SW480 (cell line): ENCODE results near the gene MRPS23.

Experiments used
- DNase-seq: peaks from one replicate; pipeline ENCODE4 v3.0.0-alpha.2; 2016; ENCODE audit warnings: low spot score

Gene MRPS23

DNA sequence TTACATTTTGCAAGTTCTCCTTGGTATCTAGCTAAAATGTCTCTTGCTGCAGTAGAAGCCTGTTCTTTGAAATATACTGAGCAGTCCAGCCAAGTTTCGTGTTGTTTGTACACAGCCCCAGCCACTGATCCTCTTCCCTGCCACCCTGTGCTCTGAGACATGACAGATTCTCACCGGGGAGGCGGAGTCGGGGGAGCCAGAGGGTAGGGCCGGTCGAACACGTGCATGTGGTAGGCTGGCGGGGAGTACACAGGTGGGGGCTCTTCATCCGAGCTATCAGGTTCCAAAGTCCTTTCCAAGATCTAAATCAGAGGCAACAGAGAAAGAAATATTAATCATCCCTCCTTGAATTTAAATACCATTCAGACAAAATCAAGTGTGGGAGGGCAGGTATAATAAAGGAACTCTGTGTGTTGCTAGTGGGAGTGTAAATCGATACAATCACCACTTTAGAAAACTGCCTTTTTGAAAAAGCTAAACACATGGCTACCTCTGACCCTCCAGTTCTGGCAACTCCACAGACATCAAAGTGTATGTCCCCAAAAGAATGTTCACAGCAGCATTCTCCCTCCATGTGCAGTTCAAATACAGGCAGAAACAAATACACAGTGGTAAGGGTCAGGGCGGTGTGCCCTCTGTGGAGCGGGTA lies 29.7 kb upstream of the MRPS23 start:
- DNase-seq, result peak; percentile 89

DNA sequence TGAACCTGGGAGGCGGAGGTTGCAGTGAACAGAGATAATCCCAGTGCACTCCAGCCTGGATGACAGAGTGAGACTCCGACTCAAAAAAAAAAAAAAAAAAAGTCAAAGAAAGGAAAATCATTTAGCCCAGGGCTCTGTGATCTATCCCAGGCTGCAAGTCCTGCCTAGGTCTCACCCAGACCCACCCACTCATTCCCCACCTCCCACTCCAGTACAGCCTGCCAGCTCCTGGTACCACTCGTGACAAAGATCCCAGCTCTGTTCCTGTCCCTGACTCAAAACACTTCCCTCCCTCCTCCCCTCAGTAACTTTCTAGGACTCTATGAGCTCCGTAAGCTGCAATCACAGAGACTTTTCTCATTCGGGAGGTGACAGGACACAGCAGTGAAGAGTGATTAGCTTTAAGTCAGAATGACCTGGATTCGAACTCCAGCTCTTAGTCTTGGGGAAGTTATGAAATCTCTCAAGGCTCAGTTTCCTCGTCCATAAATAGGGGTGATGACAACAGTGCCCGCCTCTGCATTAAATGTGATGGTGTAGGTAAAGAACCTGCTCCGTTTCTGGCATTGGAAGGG lies 28.0 kb upstream of the MRPS23 start:
- DNase-seq, result no peak

DNA sequence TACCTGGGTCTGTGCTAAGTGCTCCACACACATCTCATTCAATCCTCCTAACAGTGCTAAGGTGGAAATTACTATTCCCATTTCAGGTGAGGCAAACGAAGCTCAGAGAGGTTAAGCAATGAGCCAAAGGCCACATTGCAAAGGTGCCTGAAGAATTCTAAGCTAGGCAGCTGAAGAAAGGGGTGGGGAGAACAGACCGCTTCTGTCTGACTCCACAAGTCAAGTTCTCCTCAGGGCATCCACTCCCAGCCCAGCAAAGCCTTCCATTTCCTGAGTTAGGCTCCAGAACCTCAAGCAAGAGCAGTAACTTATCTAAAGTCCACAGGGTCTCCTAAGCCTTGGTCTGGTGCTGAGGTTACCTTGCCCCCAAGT lies 27.0 kb upstream of the MRPS23 start:
- no peak for DNase-seq

DNA sequence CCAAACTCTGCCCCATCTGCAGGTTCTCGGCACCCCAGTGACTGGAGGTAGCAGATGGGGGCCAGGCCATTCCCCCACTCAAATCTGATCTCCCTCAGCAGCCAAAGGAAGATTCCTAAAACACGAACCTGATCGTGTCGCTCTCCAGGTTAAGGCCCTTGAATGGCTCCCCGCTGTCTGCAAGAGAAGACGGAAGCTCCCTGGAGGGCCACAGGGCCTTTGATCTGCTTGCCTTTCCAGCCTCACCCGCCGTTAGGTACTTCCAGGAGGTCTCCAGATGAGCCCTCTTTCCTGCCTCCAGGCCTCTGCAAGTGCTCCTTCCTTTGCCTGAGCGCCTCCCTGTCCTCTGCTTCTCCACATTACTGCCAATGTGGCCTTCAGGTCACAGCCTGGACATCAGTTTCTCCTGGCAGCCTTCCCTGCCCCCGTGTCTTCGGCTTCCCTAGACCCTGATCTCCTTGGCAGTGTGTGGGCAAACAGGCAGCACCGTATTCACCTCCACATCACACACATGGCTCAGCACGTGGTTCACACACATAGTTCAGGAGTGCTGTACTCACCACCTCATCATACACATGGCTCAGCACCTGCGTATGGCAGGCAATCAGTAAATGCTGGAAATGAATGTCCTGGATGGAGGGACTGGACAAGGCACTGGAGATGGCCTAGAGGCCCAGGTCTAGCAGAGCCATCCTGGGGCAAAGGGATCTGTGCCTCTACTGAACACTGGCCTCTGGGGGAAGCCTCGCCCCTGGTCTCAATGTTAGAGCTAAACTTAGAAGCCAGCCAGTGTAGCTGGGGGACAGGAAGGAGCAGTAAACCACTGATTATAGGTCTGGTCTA lies 26.4 kb upstream of the MRPS23 start:
- peak; percentile 43 for DNase-seq

DNA sequence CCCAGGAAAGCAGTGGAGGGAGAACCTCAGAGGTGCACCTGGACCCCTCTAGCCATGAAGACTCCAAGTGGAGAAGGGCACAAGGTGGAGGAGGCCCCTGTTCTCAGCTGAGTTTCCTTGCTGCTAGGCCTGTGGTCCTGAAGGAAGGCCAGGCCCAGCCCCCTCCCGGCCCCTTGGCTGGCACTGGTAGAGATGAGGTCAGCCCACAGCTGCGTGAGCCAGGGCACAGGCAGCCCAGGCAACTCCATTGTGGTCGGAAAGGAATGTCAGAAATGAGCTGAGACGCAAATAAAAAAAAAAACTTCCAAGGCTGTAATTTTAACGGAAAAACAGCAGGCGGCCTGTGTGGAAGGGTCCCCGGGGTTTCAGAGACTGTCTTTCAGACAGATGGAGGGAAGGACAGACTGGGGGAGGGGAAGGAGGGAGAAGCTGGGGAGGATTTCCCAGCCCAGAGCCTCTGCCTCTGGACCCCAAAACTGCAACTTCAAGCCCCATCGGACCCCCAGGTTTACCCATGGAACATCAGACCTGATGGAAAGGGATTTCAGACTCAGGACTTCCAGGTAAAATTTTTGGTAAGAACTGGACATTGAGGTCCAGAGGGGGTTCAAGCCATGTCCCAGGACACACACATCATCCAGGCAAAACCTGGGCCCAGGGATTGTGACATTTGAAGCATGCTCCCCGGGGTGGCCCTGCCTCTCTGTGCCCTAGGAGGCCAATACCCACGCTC lies 25.6 kb upstream of the MRPS23 start:
- DNase-seq, result peak; percentile 93

DNA sequence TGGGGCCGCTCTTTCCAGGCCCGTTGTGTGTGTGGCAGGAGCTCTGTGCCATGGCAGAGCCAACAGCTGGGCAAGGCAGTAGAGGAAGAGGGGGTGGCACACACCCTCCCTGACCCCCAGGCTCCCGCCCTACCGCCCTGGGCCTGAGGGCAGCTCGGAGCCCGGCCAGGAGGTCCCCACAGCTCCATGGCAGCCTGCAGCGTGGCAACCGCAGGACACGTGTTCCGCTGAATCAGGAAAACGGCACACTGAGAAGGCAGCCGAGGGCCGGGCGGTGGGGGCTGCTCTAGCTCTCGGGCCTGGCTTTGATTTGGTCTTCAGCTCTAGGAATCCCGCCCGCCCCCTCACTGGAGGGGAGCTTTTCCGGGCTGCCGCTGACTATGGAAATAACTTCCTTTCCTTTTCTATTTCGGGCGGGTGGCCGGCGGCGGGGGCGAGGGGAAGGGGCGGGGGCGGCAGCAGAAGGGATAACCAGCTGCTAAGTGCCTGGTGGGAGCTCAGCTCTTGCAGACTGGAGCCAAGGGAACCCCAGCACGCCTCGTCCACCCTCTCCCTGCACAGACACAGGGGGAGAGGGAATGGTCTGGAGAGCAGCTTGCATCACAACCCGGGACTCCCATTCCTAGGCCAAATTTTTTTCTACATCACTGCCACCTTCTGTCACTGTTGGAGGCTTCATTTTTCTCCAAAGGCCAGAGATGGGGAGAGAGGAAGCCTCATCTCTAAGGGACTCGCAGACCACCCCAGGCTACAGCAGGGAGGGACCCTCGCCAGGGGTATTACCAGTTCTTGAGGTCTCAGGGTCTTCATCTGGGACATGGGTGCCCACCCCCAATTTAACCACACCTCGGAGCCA lies 24.8 kb upstream of the MRPS23 start:
- DNase-seq, result peak; percentile 89

DNA sequence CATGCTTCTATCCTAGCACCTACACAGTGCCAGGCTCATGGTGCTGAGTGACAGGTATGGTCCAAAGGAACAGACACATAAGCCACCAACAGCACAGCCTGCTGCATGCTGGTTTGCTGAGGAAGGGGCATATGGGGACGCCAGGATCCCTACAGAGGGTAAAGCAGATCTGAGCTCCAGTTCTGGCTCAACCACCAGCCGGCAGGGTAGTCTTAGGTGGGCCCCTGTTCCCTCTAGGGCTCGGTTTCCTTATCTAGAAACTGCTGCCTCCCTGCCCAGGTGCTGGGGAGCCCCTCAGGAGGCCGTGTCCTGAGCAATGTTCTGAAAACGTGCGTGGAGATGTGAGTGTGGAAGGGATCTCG lies 24.2 kb upstream of the MRPS23 start:
- no peak for DNase-seq

DNA sequence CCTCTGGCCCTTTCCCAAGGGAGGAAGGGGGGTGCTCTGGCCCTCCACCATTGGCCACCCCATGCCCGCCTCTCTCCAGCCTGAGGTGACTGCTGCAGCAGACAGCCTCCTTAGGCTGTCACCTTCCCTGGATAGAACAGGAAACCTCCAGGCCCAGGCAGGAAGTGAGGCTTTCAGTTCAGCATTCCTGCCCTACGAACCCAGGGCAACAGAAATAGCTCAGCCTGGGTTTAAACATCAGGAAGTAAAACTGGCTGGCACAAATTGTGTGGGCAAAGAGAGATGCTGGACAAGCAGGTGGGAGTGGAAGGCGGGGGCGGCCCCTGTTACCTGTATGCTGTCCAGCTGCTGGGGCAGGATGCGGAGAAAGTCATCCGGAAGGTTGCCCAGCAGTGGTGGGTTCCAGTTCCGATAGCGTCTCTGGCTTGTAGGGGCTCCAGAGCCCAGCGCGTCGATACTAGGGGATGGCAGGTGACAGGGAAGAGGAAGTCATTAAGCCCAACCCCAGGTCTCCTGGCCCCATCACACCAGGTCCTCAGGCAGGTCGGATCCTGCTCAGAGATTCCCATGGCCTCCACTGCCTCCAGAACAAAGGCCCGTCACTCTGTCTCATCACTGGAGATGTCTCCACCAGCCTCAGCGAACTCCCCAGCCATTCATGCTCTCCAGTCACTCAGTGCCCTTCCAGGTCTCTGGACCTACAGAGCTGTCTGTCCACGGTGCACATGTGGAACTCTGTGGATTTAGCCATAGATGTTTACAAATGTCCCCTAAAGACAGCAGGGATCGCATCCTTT lies 23.6 kb upstream of the MRPS23 start:
- DNase-seq, result no peak

DNA sequence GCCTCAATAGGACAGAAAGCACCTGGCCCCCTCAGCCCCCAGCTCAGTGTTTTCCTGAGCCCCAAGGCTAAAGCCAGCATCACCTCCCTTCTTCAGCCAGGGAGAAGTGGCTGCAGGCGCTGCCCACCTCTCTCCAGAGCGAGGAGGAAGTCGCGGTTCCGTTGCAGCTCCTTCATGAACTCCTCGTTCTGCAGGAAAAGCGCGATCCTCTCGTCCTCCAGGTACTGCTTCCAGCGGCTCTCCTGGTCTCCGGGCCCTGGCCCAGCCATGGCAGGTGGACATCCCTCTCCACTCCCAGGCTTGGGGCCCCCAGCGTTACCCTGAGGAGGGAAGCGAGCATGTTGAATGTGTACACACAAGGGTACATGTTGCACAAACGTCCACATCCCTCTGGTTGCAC lies 22.7 kb upstream of the MRPS23 start:
- no peak for DNase-seq

DNA sequence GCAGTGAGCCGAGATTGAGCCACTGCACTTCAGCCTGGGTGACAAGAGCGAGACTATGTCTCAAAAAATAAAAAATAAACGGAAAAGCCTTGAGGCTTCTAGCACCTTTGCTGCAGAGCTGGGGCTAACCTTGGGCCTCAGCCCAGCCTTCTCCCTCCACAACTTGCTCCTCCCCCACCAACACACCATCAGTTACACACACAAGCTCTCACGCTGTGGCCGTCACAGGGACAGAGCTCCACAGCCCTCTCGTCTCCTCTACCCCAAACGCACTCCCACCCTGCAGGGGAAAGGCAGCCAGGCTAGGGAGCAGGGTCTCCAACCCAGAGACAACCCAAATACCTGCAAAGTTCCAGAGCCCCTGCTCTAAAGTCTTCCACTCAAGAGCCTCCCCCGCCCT lies 22.0 kb upstream of the MRPS23 start:
- no peak for DNase-seq

DNA sequence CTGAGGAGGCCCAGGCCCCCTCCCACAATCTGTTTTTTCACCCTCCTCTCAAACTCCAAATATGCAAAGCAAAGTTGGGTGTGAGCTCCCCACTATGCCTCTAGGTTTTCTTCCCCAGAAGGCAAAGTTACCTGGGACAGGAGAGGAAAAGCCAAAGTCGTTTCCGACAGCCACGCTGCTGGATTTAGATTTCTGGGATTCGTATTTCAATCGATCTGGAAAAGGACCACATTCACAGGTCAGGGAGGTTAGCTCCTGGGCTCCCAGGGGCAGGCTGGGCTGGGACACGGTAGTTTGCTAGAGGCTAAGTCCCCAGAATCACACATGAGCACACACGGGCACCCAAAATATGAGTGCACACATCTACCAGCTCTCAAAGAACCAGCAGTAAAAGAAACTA lies 21.3 kb upstream of the MRPS23 start:
- DNase-seq, result no peak

DNA sequence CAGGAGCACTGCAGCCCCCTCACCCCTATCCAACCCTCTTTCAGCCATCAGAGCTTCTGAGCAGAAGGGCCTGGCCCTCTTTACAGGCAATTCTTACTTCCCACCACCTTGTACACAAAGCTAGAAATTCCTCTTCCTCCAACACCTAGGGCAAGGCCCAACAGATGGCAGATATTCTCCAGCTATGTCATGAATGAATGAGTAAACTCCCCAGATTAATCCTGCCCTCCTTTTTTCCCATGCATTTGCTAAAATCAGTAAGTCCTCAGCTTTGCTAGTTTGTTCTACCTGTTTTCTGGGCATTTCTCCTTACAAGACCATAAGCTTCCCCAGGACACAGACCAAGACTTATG lies 20.4 kb upstream of the MRPS23 start:
- no peak for DNase-seq

DNA sequence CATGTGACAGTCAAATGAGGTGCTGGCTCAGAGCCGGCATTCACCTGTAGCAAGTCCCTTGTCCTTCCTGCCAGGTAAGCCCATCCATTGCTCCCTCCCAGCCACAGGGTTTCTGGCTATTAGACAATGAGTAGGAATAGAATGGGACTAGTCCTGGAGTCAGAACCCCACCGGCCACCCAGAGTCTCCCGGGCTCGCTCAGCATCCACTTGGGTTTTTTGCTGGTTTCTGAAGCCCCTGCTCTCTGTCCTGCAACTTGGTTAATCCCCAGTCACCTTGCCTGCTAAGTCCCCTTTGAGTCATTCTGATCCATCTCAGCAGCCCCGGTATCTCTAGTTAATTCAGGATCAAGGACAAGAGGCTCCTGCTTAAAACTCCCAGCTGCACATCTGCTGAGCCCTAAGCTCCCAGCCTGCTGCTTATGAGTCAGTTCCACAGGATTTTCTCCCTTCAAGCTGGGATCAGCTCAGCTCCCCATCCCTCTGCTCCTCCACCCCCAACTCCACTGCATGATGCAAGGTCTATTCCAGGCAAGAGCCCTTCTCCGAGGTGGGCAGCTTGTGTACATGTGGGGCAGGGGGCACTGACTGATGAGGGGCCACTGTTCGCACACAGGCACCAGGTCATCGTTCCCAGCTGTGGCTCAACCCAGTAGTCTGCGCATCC lies 19.9 kb upstream of the MRPS23 start:
- DNase-seq, result no peak

DNA sequence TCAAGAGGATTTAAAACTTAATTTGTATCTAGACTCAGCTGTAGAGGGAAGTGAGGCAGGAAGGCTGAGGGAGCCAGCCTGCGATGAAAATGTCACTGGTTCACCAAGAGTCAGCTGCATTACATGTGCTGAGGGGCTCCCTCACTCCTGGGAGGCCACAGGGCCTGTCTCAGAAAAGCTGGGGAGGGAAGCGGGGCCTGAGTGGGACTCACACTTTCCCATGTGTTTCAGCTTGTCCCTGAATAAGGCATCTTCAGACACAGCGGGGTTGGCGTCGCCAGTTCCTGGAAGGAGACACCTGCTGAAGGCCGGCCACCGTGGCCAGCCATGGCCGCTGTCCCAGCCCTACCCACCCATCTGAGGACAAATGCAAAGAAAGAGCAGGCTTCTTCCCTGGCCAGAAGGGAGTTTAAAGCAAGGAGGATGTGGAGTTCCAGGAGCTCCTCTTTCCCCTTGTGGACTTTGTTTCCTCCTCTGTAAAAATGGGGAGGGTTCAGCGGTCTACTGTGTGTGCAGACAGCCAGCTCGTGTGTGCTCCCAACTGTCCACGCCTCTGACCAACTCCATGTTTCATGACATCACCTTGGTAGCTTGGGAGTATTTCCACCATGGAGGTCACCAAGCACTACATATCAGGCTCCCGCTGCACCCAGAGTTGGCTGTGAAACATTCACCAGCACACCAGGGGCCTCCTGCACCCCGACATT lies 19.2 kb upstream of the MRPS23 start:
- DNase-seq, result no peak

DNA sequence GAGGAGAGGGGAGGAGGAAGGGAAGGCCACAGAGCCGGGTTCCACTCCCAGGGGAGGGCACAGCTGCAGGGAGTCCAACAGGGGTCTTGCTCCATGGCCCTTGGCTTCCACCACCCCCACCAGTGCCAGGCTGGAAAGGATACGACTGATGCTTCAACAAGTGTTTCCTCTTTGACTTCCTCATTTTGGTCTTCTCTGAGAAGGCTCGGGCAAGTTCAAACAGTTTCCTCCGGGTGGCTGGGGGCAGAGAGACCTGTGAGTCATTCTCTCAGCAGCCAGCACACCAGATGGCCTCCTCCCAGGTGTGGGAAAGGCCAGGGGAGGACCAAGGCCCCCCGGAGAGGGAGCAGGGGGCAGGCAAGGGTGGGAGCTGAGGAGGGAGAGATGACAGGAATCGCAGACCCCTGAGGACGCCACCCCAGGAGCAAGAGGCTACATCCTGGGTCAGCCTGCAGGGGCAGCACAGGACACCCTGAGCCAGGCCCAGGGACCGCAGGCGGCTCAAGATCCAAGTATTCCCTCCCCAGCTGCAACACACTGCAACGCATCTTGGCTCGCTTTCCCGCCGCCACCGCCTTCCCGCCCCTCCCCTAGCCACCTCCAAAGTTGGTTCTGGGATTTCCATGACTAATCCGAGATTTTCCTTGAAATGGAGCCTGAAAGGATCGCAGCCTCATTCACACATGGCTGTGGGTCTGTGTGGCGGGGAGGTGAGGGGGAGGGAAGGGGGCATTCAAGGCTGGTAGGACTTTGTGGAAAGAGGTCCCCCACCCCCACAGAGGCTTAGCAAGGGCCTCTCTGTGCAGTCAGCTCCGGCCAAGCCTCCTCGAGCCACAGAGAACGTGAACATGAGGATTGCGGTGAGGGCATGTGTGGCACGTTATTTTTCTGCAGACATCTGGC lies 18.4 kb upstream of the MRPS23 start:
- peak; percentile 79 for DNase-seq

DNA sequence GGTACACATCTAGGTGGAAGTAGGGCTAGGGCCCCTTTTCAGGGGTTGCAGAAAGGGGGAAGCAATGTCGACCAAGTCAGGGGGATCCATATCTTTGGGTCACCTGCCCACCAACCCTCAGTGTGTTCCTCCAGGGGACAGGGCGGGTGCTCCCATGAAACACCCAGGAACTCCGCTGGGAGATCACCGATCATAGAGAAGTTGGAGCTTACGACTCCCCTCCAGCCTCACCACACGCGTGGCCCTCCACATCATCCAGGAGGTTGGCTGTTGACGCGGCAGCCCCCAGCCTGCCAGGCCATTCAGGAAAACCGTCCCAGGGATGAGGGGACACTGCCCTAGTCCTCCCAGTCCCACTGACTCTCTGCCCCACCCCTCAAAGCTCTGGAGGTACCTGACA lies 17.3 kb upstream of the MRPS23 start:
- no peak for DNase-seq

DNA sequence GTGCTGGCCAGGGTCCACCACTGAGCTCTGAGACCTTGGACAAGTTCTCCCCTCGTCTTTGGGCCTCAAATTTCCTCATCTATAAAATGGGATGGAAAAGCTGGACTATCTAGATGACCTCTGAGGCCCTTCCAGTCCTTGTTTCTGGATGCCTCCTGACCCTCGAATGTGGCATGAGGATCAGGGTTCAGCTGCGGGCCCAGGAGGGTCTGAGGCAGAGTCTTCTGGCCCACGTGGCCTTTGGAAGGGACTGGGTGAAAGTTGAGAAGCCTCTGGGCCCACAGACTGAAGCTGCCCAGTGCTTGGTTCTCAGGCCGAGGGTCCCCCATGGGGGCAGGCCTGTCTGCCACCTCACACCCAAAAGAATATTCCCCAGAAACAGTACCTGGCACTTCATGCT lies 16.9 kb upstream of the MRPS23 start:
- DNase-seq, result no peak

DNA sequence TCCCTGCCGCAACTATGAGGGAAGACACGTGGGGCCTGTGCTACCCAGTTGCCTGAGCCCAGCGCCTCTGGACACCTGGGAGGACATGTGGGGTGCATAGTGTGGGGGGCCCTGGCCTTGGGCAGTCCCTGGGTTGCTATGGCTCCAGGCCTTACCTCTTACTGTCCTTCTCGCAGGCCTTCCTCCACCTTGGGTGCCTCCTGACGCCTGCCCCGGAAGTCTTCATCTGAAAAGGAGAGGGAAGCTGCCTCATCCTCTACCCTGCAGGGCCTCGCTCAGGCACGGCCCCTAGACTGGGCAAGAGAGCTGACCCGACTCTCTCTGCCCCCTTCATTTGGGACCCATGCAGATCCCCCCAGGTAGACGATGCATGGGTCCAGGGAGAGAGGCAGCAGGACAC lies 16.5 kb upstream of the MRPS23 start:
- DNase-seq, result no peak

DNA sequence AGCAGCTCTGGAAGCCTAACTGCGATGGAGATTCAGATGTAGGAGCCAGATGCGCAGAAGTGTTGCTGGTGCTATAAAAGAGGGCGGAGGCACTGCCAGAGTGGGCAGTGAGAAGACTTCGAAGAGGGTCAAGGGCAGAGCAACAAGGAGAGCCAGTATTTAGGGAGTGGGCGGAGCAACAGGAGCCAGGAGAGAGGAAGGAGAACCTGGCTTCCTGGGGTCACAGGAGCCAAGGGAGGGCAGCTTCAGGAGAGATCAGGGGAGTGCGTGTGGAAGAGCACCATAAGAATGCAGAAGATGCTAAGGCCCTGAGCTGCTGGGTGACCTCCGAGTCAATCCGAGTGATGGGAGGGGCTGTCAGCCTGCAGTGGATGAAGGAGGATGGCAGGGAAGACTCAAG lies 14.4 kb upstream of the MRPS23 start:
- no peak for DNase-seq
